GM06990 (cell line): ENCODE measurements around the gene SLC8B1.

Source experiments
- DNase-seq: peaks from one replicate; pipeline ENCODE4 v3.0.0-alpha.2; 2011; ENCODE audit not compliant: insufficient read length; ENCODE audit errors: extremely low read depth
- H3K27me3 ChIP-seq: replicated peaks from 2 replicates; pipeline ENCODE4 v1.6.0; 2011; ENCODE audit warnings: low read length; ENCODE audit not compliant: control insufficient read depth, insufficient read depth
- H3K36me3 ChIP-seq: 2 replicates; pipeline ENCODE4 v1.5.1; 2011; ENCODE audit warnings: low read length; ENCODE audit not compliant: control insufficient read depth, insufficient read depth
- H3K4me3 ChIP-seq: replicated peaks from 2 replicates; pipeline ENCODE4 v1.5.1; 2011; ENCODE audit warnings: low read depth, mild to moderate bottlenecking, control low read depth, low read length
- CTCF ChIP-seq: IDR thresholded peaks from 2 replicates; pipeline ENCODE4 v1.5.1; 2011; ENCODE audit warnings: low read length, control low read depth, mild to moderate bottlenecking, inconsistent platforms; ENCODE audit not compliant: insufficient read depth, poor library complexity, severe bottlenecking

SLC8B1 gene

GRCh38 chr12:113318046-113318656 lies 16.8 kb downstream of the SLC8B1 start:
- H3K27me3 ChIP-seq = no peaks in the 10 kb centered on the region
- DNase-seq = no peak
- no peak overlapping the region for H3K4me3 ChIP-seq
- 0 out of 2 replicates have a peak, but pooled peaks cover 1% of the 10 kb centered on the region for H3K36me3 ChIP-seq
- no peak for TF ChIP-seq CTCF

DNA sequence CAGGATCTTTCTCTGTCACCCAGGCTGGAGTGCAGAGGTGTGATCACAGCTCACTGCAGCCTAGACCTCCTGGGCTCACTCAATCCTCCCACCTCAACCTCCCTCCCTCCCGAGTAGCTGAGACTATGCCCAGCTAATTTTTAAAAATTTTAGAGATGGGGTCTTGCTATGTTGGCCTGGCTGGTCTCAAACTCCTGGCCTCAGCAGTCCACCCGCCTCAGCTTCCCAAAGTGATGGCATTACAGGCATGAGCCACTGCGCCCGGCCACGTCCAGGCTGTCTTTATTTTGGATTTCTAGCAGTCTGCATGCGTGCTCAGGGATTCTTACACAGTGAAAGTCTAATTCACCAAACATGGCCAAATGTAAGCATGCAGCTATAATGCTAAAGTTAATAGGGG lies 17.8 kb downstream of the SLC8B1 start:
- no peak for DNase-seq
- H3K36me3 ChIP-seq = 0 out of 2 replicates have a peak, but pooled peaks cover 1% of the 10 kb centered on the region
- H3K4me3 ChIP-seq = no peak overlapping the region
- no peaks in the 10 kb centered on the region for H3K27me3 ChIP-seq
- no peak for TF ChIP-seq CTCF

DNA sequence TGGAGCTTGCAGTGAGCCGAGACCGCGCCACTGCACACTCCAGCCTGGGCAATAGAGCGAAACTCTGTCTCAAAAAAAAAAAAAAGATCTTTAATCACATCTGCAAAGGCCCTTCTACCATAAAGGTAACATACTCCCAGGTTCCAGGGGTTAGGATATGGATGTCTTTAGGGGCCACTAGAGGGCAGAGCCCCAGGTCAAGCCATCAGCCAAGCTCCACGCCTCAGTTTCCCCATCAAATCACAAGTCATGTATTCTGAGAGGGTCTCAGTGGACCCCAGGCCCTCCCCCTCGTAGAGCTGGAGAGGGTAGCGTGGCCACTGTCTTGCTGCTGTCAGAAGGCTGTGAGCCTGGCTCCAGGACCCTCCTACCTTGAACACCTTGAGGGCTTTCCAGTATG lies 18.8 kb downstream of the SLC8B1 start:
- peak; percentile 27 for TF ChIP-seq CTCF
- 0 out of 2 replicates have a peak, but pooled peaks cover 1% of the 10 kb centered on the region for H3K36me3 ChIP-seq
- no peaks in the 10 kb centered on the region for H3K27me3 ChIP-seq
- no peak for DNase-seq
- no peak overlapping the region for H3K4me3 ChIP-seq

- no peak for TF ChIP-seq CTCF
- Histone ChIP-seq H3K27me3 (no peaks in the 10 kb centered on the region), H3K4me3 (no peak overlapping the region), H3K36me3 (0 out of 2 replicates have a peak, but pooled peaks cover 1% of the 10 kb centered on the region)
- DNase-seq = no peak
Observed at GRCh38 chr12:113315358-113315757, 19.6 kb downstream of the SLC8B1 start.

GRCh38 chr12:113314121-113314529 lies 20.8 kb downstream of the SLC8B1 start:
- no peak for DNase-seq
- no peak overlapping the region for H3K4me3 ChIP-seq
- H3K27me3 ChIP-seq = no peaks in the 10 kb centered on the region
- no peak for TF ChIP-seq CTCF
- 0 out of 2 replicates have a peak, but pooled peaks cover 1% of the 10 kb centered on the region for H3K36me3 ChIP-seq

DNA sequence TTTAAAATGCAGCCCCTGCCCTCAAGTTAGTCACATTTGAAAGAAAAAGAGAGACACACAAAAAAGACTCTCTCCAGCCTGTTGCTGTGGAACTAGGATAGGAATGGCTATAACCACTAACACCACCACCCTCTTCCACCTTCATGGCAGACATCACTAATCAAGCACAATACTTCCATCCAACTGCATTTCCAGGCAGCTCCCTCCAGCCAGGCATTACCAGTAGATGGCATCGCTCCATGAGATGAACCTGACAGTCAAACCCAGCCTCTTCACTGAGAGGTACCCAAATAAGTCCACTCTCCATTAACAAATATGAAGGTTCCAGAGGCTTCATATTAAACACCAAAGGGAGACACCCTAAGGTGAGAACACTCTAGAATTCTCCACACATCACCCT lies 24.4 kb downstream of the SLC8B1 start:
- no peak overlapping the region for H3K4me3 ChIP-seq
- no peaks in the 10 kb centered on the region for H3K36me3 ChIP-seq
- no peak for DNase-seq
- TF ChIP-seq CTCF = peak; percentile 18
- H3K27me3 ChIP-seq = no peaks in the 10 kb centered on the region
